Superior temporal gyrus (tissue), 1 donor: ENCODE measurements around the gene CPNE4.
"Not testable (repeated sequence)": the region's sequence is repeated elsewhere in the genome, so short reads cannot be mapped to it uniquely, and the experiment has no call there.

Experiments
- DNase-seq: peaks from one replicate; pipeline ENCODE4 v3.0.0-alpha.2; 2016; ENCODE audit errors: extremely low spot score

The CPNE4 gene

DNA sequence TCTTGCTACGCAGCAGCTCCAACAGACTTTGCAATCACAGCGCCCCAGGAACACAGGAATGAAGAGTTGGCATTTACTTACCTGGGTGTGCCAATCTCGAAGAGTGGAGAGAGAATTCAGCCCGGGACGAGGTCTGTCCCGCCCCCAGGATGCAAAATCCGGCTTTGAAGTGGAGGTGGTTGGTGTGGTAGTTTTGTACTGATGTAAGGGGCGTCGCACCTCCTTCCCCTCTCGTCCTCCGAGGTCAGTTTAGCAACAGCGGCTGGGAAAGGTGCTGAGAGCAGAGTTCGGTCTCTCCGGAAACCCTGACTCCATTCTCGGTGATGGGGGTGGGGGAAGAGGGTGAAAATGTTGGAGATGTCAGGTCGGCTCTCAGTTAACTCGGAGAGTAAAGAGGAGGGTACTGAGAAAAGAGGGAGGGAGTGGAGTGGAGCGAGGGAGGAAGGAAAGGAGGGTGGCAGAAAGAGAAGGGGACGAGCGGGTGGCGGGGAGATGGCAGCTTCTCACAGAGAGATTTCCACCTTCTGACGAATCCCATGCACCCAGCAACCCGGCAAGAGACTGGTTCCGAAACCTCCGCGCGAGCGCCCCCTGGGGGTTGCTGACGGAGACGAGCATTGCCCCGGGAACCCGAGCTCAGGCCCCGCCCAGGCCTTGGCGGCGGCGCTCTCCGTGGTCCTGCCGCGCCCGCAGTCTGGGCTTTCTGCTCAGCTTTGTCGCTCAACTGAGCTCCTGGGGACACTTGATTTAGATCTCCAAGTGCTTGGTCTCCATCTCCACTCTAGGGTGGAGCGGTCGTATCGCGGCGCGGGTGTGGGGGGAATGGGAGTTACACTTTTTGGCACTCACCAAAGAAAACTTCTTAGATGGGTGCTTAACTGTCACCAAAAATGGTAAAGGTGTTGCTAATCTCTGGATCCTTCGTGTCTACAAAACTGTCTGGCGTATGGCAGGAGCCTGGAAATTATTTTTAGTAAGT lies at the start of gene CPNE4:
Gene CPNE4, minus strand, starts transcription at position 529 of the 979 bp plus-strand sequence.
- peak; percentile 84 for DNase-seq

DNA sequence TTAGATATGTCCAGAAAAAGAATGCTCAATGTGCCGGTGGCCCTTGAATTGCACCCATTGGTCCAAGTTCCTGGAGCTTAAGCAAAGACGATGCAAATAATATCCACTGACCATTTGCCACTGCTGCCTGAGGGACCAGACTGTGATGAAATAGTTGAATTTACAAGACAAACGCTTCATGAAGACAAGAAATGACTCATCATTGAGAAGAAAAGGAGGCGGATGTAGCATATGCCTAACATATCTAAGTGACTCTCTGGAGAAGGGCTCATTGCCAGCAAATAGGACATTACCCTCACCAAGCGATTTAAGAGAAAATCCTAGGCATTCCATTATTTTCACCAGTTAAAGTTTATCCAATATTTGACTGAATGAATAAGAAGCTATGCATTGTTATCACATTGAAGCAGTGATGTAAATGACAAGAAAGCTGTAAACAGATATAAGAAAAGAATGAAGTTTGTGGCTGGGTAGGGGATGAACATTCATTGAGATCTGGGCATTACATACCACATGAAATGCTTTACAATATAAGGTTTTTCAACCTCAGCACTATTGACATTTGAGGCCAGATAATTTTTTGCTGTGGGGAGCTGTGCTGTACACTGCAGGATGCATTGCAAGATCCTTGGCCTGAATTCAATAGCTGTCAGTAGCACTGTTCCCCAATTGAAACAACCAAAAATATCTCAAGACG lies 48.9 kb upstream of the CPNE4 start:
- peak; percentile 68 for DNase-seq

DNA sequence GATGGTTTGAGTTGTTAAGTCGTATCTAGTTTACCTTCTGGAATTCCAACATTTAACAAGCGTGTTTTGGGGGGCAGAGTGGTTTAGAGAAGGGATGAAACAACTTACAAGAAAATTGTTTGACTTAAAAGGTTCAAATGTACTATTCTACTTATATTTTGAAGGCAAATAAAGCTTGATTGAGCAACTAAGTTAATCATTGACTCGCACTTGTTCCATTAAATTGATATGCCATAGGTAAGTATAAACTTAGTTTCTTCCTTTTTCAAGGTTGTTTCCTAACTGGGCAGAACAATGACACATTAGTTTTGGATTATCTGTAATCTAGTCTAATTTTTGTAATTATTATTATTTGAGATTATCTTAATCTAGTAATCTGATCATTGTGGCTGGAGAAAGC lies 48.3 kb upstream of the CPNE4 start:
- DNase-seq, result no peak

DNA sequence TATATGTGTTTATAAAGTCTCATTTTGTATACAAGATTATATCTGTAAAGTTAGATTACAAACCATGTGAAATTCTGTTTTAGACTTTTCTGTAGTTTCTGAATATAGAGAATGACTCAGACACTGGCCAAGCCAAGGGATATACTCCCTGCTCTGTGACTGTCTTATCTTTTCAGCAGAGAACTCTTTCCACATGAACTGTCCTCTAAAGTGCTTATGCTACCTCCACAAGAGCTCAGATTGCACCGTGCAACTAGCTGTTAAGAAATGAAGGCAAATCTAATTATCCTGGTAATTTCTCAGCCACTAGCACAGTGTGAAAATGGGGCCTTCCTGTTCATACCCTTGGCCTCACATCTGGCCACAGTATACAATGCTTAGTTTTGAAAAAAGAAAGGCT lies 44.3 kb upstream of the CPNE4 start:
- no peak for DNase-seq

DNA sequence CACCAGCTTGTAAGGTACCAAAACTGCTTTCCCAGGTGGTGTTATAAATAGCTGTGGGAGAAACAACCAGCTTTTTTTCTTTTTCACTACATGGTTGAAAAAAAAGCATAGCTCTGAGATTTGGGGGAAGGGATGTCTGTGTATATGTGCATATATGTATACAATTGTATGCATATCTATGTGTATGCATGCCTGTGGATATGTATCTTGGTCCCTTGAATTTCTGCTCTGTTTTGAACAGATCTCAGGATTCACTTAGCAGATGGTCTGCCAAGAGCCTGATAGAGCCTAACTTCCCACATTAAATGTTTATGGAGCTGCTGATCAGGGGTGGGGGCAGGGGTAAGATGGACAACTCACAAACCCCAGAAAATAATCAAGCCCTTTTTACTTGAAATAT lies 39.0 kb upstream of the CPNE4 start:
- DNase-seq, result no peak

DNA sequence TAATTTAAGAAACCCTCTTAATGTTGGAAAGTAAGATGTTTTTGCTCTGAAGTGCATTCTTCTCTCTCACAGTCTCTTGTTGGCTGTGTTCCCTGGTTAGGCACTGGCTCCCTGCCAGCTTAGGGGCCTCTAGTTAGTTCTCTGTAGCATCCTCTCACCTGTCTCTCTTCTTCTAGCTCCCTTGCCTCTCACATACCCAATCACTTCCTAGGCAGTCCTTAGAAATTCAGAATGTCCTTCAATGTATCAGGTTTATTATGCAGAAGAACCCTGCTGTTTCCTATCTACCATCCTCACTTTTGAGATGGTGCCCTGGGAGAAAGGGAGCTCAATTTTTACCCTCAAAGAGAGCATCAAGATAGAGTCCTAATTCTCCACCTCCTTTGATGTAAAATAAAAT lies 36.2 kb upstream of the CPNE4 start:
- no peak for DNase-seq

DNA sequence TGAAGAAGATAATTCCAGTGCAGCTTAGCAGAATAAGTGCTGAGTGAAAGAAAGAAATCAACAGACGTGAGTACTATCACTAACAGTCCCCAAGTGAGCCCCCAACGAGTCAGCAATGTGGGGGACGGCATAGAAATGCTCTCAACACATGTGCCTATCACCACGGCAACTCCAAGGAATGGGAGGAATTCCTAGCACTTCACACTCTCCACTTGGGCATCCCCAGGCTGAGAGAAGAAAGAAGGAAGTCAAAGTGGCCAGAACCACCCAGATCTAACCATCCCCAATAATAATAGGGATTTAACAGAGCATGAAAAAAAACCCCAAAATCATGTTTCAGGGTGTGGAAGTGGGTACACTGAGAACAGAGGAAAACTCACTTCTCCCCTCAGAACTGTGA lies 29.3 kb upstream of the CPNE4 start:
- no peak for DNase-seq

DNA sequence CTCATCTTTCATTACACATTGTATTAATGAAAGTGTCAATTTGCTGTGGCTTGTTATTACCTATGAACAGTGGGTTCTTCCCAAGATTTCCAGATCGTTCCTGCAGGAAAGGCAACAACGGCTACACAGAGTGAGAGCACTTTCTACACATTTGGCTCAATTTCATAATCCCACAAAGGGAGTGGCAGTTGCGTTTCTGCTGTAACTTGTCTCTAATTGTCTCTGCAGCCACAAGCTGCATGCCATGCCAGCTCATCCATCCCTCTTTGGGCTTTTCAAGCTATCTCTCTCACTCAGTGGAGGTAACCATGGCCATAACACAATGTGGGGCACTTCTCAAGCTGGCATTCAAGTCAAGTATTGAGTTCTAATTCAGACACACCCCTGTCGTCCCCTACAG lies 27.7 kb upstream of the CPNE4 start:
- no peak for DNase-seq

DNA sequence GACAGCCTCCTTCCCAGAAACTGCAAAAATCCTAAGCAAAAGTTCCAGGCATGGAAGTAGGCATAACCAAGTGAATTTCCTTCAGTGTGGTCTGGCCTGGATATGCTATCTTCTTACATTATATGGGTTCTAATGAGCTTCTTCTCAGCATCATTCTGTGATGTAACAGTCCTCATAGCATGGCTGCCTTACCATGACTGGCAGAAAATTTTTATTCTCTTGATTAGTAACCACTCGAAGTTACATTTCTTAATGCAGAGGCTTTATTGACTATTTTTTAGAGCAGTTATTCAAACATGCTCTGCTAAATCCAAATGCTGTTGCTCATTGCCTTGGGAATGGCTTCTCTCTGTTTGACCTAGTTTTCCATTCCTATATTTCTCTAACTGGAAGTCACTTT lies 21.1 kb upstream of the CPNE4 start:
- DNase-seq, result no peak

DNA sequence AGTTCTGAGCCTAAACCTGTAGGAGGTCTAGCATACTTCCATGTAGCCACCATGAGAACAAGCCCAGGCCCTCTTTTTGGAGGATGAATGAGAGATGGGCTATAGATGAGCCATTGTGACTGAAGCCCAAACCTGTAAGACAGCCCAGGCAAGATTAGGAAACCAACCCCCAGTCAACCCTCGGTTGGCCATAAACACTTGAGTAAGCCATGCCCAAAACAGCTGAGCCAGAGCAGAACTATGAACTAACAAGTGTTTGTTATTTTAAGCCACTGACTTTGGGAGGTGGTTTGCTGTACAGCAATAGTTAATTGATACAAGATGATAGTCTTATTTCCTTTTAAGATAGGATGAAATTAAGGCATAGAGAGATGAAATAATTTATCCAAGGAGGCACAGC lies 12.4 kb upstream of the CPNE4 start:
- no peak for DNase-seq

DNA sequence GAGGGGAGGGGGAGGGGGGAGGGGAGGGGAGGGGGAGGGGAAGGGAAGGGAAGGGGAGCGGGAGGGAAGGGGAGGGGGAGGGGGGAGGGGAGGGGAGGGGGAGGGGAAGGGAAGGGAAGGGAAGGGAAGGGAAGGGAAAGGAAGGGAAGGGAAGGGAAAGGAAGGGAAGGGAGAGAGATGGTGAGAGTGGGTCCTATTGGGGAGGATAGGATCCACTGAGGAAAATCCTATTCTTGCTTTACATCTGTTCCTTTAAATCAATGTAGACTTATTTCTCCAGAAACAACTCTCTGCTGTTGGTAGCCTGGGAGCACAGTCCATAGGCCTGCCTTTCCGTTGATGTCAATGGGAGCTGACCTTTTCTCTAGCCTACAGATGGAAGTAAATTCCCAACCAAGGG lies 10.1 kb upstream of the CPNE4 start:
- DNase-seq, result not testable (repeated sequence)

DNA sequence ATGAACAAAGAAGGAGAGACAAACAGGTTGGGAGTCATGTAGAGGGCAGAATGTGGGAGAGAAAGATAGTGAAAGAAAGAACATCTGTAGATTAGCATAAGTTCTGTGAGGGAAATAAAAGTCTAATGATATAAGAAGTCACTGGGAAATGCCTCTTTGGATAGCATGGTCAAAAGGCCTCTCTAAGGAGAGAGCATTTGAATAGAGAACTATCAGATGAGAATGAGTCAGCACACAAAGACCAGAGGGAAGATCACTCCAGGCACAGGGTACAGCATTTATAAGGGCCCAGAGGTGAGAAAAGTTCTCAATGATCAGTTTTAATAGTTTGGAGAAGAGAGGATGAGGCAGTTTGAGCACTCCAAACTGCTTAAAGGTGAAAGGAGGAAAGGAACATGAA lies 7.9 kb upstream of the CPNE4 start:
- DNase-seq, result no peak

DNA sequence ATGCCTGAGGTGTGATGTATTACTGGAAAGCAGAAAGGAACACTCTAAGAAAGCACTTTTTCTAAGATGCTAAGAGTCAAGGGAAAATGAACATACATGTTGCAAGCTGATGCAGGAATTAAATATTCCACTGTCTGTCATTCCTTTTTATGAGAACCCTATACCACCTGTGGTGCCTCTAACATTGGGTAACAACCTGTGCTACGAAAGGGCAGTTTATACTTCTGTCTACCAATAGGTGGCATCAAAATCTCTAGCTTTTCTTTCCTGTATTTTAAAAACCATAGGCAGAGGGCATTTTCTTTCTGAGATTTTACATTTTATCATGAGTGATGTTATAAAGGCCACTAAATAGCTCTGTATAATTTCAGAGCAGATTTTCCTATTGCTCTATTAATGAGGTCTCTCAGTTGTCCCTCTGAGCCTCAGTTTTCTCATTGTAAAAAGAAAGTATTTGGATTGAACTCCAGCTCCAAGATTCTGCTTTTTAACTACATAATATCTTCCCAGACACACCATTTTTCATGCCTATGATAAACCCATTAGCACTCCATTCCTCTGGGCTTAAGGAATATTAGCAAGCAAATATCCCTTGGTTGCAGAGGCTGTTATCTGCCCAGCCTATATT lies 3.5 kb upstream of the CPNE4 start:
- DNase-seq, result peak; percentile 60

DNA sequence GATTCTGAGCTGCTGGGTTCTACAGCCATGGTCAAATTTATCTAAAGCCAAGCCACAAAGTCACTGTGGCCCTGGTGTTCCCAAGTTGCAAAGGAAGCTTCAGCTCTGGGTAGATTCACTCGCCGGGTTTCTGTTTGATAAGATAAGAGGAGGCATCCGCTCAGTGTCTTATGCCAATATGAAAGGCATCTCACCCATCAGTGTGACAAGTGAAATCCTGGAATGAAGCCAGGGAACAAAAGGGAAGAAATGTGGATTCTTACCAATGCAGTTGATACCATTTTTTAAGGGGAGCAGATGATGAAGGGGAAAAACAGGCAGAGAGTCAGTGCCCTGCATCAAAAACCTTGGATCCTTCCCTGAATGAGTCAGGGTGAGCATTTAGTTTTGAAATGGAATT lies 2.8 kb upstream of the CPNE4 start:
- DNase-seq, result no peak

DNA sequence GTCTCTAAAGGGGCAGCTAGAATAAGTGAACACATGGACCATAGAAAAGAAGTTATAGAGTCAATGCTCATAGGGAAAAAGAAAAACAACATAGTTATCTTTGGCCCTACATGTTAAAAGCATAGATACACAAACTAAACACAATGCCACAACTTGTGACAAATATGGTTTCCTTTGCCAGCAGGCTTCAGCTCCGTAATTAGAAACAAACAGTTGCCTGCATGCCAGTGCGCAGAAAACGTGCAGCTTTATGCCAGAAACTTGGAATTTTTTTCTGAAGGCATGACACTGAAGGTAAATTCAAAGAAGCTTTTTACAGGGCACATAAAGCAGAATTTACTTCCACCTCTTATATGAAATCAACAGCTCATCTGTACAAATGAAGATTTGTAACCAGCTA lies 2.2 kb upstream of the CPNE4 start:
- DNase-seq, result no peak

DNA sequence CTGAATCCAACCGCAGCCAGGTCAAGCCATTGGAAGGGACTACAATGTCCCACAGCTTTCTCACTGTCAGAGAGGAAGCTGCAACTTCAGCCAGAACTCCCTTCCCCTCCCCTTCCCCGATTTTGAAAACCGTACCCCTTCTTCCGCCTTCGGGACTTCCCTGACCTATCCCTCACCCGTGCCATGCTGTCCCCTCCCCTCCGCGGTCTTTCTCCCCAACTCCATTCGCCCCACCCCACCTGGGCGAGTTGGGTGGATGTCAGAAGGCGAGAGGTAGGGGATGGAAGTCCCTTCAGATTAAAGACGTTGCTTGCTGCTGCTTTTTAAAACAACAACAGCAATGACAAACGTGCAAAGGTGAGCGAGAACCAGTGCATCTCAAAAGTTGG lies 723 bp downstream of the CPNE4 start:
- no peak for DNase-seq

DNA sequence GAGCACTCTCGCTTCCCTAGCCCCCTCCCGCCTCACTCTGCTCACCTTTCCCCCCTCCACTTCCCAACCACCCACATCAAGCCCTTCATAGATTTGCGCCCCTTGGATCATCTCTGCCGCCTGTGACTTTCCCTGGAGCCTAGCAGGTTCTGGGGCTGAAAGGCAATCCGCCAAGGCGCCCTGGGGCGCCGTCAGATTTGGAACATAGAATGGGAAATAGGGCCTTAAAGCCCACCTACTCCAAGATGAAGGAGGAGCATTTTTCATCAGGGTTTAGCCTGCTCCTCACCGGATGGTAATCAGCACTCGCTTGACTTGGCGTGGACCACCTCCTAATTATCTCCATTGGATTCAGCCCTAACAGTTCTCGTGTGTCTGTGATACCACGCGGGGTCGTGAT lies 1.3 kb downstream of the CPNE4 start:
- no peak for DNase-seq

DNA sequence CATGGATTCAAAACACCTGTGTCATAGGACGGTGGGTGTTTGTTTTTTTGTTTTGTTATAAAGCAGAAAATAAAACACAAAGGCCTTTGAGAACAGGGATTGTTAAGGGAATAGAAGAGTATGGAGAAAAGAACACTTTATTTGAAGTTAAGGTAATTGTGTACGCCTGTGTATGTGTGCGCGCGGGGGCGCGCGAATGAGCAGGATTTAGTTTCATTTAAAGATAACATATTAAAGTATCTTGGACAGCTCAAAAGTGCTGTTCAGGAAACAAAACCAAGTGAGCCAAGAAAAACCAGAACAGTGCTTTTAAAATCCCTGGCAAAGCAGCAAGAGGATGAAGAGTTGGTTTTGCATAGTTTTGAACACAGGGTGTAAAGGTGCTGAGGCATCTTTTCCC lies 1.9 kb downstream of the CPNE4 start:
- DNase-seq, result no peak

DNA sequence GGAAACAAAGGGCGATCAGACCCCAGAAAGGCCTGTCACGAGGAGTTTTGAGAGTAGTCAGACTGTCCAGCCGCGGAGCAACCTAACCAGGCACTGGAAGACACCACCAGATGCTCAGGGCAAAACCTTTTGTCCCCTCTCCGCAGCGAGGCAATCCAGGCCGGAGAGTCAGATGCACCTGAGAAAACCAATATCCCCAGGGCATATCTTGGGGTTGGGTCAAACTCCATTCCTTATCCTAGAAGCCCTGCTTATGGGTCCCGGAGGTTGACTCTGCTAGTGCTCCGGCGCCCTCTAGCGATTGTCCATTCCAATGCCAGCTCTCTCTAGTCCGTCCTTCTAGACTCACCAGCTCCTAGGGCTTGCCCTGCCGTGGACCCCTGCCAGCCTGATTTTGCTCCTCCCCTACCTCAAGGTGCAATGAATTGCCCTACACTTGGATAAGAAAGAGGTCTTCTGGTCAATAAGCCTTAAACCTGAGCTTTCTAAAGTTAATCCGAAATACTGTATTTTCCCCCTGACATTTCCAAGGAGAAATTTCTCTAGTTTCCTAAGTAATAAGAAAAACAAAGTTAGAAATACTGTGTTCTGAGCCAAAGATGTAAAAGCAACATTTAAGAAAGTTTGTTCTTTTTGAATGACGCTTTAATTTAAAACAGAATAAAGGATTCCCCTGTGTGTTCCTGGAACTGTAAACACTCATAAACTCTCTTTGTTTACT lies 5.5 kb downstream of the CPNE4 start:
- DNase-seq, result peak; percentile 89

DNA sequence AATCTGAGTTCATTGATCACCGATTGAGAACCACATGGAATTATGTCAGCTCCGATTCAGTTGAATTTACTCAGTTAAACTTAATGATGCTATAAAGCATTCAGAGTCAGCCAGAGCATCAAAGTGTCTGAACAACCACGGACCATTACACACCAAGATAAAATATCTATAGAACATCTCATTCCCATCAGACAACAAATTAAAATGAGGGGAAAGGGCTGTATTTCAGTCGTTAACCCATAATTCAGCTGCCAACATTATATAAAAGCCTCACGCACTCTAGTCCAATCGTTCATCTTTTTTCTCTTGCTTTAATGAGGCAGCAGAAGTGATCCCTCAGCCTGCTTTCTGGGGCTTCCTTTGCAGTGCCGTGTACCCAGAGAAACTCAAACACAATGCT lies 11.9 kb downstream of the CPNE4 start:
- DNase-seq, result no peak

DNA sequence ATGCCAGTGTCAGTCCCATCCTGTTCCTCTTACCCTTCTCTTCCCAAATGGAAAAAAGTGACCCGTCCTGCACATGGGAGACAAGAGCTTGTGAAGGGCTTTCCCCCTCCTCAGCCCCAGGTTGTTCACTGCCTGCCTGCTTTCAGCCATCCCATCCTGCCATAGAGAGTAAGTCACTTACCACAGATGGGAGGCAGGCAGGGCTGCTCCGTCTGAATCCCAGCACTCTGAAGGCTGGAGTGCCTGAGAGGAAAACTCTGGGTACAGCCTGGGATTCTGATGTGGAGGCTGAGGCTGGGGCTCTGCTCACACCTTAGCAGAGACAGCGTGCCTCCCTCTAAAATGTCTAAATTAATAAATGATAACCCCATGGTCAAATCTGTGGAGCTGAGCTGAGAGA lies 14.8 kb downstream of the CPNE4 start:
- DNase-seq, result no peak

DNA sequence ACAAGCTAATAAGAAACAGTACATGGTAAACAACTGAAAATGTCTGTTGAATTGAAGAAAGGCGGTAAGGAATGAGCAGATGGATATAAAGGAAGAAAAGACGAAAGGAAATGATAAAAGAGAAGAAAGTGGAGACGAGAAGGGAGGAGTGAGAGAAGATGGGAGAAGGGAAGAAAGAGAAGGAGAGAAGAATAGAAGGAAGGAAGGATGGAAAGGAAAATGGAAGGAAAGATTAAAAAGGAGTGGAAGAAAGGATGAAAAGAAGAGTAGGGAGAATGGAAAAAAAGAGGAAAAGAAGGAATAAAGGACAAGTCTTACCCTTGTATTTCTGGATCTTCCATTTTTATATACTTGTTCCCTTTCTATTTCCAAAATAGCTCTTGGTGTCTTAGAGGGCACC lies 17.7 kb downstream of the CPNE4 start:
- DNase-seq, result no peak
